ENCODE results near the gene POM121C.
"Not testable (repeated sequence)": the region's sequence is repeated elsewhere in the genome, so short reads cannot be mapped to it uniquely, and the experiment has no call there.

Gene POM121C

DNA sequence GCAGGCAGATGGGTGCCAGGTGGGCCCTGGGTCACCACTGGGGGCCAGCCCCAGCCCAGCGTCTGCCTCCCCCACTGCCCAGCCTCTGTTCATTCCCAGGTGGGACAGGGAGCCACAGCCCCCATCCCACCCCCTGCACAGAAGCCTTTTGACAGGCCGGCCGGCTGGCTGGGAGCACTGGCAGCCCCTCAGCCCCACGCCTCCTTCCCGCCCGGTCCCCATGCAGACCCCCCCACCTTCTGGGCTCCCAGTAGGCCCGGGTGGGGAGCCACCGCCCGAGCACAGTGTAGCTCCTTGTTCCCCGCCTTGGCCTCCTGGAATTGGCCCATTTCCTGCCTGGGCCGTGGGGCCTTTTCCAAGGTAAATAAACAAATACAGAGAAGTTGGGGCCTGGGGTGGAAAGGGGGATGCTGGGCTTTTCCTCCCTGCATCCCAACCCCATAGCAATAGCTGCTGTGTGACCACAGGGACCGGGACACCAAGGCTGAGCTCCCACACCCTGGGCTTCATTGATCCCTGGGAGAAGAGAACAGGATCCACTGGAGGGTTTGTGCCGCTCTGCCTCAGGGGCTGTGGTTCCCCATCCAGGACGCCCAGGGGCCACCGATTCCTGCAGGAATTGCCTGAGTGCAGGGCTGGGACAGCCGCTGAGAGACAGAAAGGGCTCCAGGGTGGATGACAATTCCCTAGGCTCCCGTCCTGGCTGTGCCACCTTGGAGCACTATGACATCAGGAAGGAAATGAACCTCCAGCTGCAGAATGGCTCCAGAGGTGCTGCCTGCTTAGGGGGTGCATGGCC, 111.4 kb downstream of the POM121C start:
- DNase-seq: not testable (repeated sequence)

DNA sequence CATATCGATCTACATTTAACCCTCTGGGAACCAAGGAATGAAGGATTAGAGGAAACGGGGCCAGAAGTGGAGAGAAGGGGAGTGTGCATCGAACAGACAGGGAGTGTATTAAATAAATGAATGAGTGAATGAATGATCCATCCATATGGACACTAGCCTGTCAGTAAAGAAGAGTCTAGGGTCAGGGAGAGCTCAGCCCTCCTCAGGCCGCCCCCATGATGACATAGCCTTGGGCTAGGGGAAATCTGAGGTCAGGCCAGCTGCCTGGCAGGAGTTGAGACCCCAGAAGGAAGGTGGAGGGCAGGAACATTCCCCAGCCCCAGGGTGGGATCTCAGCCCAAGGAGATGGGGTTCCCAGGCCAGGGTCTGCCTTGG, 112.0 kb downstream of the POM121C start:
- not testable (repeated sequence) for DNase-seq

DNA sequence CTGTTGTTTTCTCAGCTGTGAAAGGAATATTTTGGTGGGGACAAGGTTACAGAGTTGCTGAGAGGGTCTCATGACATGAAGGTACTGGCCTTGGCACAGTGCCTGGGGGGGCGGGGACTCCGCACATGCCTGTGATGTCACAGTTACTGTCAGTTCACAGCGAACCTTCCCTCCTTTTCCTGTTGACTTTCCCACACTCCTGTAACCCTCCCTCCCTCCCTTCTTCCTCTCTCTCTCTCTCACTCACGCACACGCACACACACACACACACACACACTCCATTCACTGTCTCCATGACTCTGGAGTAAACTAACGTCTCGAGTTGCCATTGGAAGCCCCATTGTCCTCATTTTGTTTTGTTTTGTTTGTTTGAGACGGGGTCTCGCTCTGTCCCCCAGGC, 118.8 kb downstream of the POM121C start:
- DNase-seq: not testable (repeated sequence)
